GM23248 (cell line): ENCODE data around the gene TMEM145. TPM values are rescaled to one million over a fixed set of nuclear protein-coding genes. Genes with fewer than 3 reads are reported as not detected.

ENCODE experiments used
- DNase-seq: peaks from one replicate; pipeline ENCODE4 v3.0.0-alpha.2; 2015
- H2AFZ ChIP-seq: fragments of 200-600 bp; sonication (generic); 2 replicates; pipeline ENCODE4 v1.6.1; 2016; ENCODE audit warnings: antibody characterized with exemption
- H3F3A ChIP-seq: fragments of 200-600 bp; sonication (generic); 2 replicates; pipeline ENCODE4 v1.6.1; 2016; ENCODE audit warnings: mild to moderate bottlenecking, antibody characterized with exemption, mixed run types; ENCODE audit not compliant: insufficient read depth
- H3K27ac ChIP-seq: fragments of 200-600 bp; sonication (generic); 2 replicates; pipeline ENCODE4 v1.5.1; 2016; ENCODE audit warnings: mild to moderate bottlenecking
- H3K27me3 ChIP-seq: fragments of 200-600 bp; sonication (generic); replicated peaks from 2 replicates; pipeline ENCODE4 v1.6.1; 2016; ENCODE audit warnings: mild to moderate bottlenecking; ENCODE audit not compliant: insufficient read depth
- H3K36me3 ChIP-seq: fragments of 200-600 bp; sonication (generic); 2 replicates; pipeline ENCODE4 v1.6.1; 2016; ENCODE audit warnings: low read depth, mild to moderate bottlenecking
- H3K4me1 ChIP-seq: fragments of 200-600 bp; sonication (generic); 2 replicates; pipeline ENCODE4 v1.6.1; 2016; ENCODE audit warnings: mild to moderate bottlenecking; ENCODE audit not compliant: insufficient read depth
- H3K4me2 ChIP-seq: fragments of 200-600 bp; sonication (generic); one replicate; pipeline ENCODE4 v1.6.1; 2016; ENCODE audit warnings: mild to moderate bottlenecking; ENCODE audit not compliant: unreplicated experiment
- H3K4me3 ChIP-seq: fragments of 200-600 bp; sonication (generic); 2 replicates; pipeline ENCODE4 v1.5.1; 2016; ENCODE audit warnings: mild to moderate bottlenecking
- H3K79me2 ChIP-seq: fragments of 200-600 bp; sonication (generic); 2 replicates; pipeline ENCODE4 v1.6.1; 2016; ENCODE audit warnings: mild to moderate bottlenecking; ENCODE audit not compliant: insufficient read depth
- H3K9ac ChIP-seq: fragments of 200-600 bp; sonication (generic); 2 replicates; pipeline ENCODE4 v1.6.1; 2016; ENCODE audit warnings: mild to moderate bottlenecking
- H3K9me2 ChIP-seq: fragments of 200-600 bp; sonication (generic); 2 replicates; pipeline ENCODE4 v1.6.1; 2016; ENCODE audit warnings: mixed run types, mild to moderate bottlenecking, moderate library complexity; ENCODE audit not compliant: insufficient read depth
- H3K9me3 ChIP-seq: fragments of 200-600 bp; sonication (generic); one replicate; pipeline ENCODE4 v1.6.1; 2017; ENCODE audit warnings: low read depth
- H4K20me1 ChIP-seq: fragments of 200-600 bp; sonication (generic); 2 replicates; pipeline ENCODE4 v1.6.0; 2016; ENCODE audit not compliant: insufficient read depth
- EZH2 ChIP-seq: fragments of 200-600 bp; sonication (generic); IDR thresholded peaks from 2 replicates; pipeline ENCODE4 v1.6.1; 2018; ENCODE audit warnings: antibody characterized with exemption, mild to moderate bottlenecking; ENCODE audit not compliant: insufficient read depth, poor library complexity, severe bottlenecking
- EZH2phosphoT487 ChIP-seq: fragments of 200-600 bp; sonication (generic); IDR thresholded peaks from 2 replicates; pipeline ENCODE4 v1.6.1; 2018; ENCODE audit warnings: antibody characterized with exemption, moderate library complexity, mild to moderate bottlenecking, low read depth; ENCODE audit not compliant: insufficient read depth
- WGBS, 2 experiments: methylation state at CpG; one replicate each; pipeline ENCODE4 v1.1.6; 2015 to 2017; ENCODE audit warnings: low lambda C conversion rate in 2 of 2, low coverage in 1 of 2; ENCODE audit errors: missing lambda C conversion rate in 2 of 2; 5-methylcytosine and 5-hydroxymethylcytosine counted together
- in situ Hi-C: fragments of 300-500 bp; cut with MboI; formaldehyde crosslinking; loops from 2 replicates; pipeline ENCODE4 v1.15.0; 2020
- polyA plus RNA-seq: library from polyadenylated mRNA; unstranded; fragments of >200 nt; fragmentation: Nextera tagmentation; extraction: Ambion mirVana; gene quantifications from 2 replicates; pipeline ENCODE4 v1.2.1, GENCODE V29; 2016
- total RNA-seq: library from RNA; depleted of rRNA; stranded (reverse); fragments of >200 nt; shearing (Covaris generic); gene quantifications from 2 replicates; pipeline ENCODE4 v1.2.3, GENCODE V29; 2014

TMEM145 gene
- total and polyA plus RNA-seq, 2 experiments from 2014 or later = not detected

DNA sequence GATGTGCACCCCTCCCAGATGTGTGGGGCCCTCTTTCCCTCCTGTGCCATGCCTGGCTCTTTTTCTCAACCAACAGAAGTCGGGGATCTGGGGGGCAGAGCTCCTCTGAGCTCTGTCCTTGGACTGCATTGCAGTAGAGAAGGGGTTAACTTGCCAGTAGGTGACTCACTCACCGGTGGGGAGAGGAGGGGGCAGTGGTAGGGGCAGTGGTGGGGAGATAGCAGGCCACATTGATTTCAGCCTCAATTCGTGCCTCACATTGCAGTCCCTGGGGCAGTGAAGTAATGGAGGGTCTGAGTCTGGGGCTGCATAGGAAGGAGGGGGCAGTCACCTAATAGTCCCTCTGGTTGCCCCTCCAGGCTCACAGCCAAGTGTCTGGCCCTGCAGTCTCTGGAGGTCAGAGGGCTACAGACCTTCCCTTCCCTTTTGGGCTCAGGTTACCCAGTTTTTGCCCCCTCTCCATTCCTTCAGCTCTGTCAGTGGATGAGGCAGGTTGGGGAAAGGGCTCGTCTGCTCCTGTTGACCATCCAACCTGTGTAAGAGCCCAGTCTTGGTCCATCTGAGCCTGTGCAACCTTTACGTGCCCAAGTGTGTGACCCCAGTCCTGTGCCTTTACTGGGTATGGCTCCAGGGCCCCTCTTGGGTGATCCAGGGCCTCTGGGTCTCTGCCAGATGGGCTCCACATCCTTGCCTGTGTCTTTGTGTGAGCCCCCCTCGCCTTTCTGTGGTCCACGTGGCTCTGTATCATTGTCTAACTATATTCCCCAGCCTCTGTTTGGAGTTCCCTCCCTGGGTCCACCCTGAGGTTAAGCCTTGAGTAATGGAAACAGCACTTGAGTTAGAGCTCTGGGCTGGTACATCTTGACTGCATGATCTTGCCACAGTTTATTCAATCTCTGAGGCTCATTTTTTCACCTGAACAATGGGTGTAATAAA is 31.0 kb upstream of the TMEM145 start:
- peaks cover 59% of the 10 kb centered on the region for H3K4me1 ChIP-seq
- in situ Hi-C loops = no loop called here
- peak overlapping the region; percentile 80 for H3K9ac ChIP-seq
- 19% methylated on average over 7 of the region's 7 CpGs for WGBS, 2 experiments
- no peaks in the 10 kb centered on the region for H3K9me3 ChIP-seq
- no peaks in the 10 kb centered on the region for H4K20me1 ChIP-seq
- peak overlapping the region; percentile 43 for H3K4me3 ChIP-seq
- peaks cover 24% of the 10 kb centered on the region for H3F3A ChIP-seq
- TF ChIP-seq EZH2phosphoT487 (no peak), EZH2 (no peak)
- no peaks in the 10 kb centered on the region for H3K27me3 ChIP-seq
- no peaks in the 10 kb centered on the region for H3K9me2 ChIP-seq
- H3K79me2 ChIP-seq = peaks cover 62% of the 10 kb centered on the region
- peak overlapping the region; percentile 87 for H3K27ac ChIP-seq
- H2AFZ ChIP-seq = no peak overlapping the region
- peak; percentile 74 for DNase-seq
- H3K4me2 ChIP-seq = peak overlapping the region; percentile 55
- no peaks in the 10 kb centered on the region for H3K36me3 ChIP-seq

DNA sequence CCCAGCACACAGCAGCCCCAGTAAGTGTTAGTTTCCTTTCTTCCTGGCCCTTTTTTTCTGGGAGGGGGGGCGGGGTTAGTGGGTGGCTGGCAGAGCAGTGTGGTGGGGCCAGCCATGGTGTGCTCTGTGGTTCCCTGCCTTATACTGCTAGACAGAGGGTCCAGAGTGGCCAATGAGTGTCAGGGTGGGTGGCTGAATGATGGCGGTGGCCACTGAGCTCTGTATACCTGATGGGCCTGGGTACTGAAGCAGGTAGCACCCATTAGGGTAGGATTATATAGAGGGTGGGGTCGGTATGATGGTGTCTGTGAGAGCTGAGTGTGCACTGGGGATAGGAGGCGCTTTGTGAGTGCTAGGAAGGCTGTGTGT is 30.3 kb upstream of the TMEM145 start:
- H3K9me3 ChIP-seq = no peaks in the 10 kb centered on the region
- DNase-seq = no peak
- peaks cover 17% of the 10 kb centered on the region for H3F3A ChIP-seq
- H3K4me2 ChIP-seq = peak overlapping the region; percentile 69
- in situ Hi-C loops = no loop called here
- H3K9me2 ChIP-seq = no peaks in the 10 kb centered on the region
- H3K27ac ChIP-seq = peak overlapping the region; percentile 87
- H3K4me3 ChIP-seq = peak overlapping the region; percentile 66
- no peaks in the 10 kb centered on the region for H3K27me3 ChIP-seq
- 34 to 38% methylated on average over 4 of the region's 4 CpGs for WGBS, 2 experiments
- no peak for TF ChIP-seq EZH2
- TF ChIP-seq EZH2phosphoT487 = no peak
- H3K4me1 ChIP-seq = peaks cover 52% of the 10 kb centered on the region
- no peaks in the 10 kb centered on the region for H3K36me3 ChIP-seq
- H2AFZ ChIP-seq = no peak overlapping the region
- peak overlapping the region; percentile 75 for H3K9ac ChIP-seq
- H3K79me2 ChIP-seq = peaks cover 60% of the 10 kb centered on the region
- H4K20me1 ChIP-seq = no peaks in the 10 kb centered on the region

DNA sequence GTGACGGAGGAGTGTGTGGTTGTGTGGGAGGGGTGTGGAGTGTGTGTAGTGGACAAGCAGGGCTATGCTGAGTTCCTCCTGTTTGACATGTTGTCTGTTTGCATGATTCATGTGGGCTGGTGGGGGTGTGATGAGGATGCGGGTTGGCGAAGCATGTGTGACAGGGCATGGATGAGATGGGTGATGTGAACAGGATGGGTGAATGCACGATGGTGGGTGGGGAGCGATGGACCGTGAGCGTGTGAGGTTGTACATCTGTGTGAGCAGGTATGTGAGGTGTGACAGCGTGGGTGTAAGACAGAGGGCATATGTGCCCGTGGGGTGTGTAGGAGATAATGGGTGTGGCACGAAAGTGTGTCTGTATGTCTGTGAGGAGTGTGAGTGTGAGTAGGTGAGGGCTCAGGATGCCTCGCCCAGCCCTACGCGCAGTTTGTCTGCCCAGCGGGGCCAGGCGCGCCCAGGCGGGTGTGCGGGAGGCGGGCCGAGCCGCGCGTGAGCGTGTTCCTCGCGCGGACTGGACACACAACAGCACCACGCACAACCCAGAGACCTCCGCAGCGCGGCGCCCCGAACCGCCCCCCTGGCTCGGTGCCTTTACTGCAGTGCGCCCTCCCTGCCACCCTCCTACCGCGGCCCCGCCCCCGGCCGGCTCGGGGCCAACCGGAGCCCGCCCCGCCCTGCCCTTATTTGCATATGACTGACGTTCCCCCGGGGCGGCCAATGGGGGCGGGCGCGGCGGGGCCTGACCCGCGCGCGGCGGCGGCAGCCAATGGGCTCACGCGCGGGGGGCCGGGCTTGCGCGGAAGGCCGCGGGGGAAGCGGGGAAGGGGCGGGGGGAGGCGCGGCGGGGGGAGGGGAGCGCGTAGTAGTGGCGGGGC is 29.7 kb upstream of the TMEM145 start:
- peak; percentile 98 for DNase-seq
- WGBS, 2 experiments = 3 to 4% methylated on average over 24 to 62 of the region's 74 CpGs
- TF ChIP-seq EZH2phosphoT487 (no peak), EZH2 (no peak)
- Histone ChIP-seq H3K27me3 (no peaks in the 10 kb centered on the region), H3K4me3 (peak overlapping the region; percentile 66), H3K9ac (peak overlapping the region; percentile 75), H3K4me2 (peak overlapping the region; percentile 69), H3K4me1 (peaks cover 46% of the 10 kb centered on the region), H3F3A (peaks cover 16% of the 10 kb centered on the region), H3K9me3 (no peaks in the 10 kb centered on the region), H2AFZ (no peak overlapping the region), H3K79me2 (peaks cover 60% of the 10 kb centered on the region), H4K20me1 (no peaks in the 10 kb centered on the region), H3K36me3 (no peaks in the 10 kb centered on the region), H3K9me2 (no peaks in the 10 kb centered on the region), H3K27ac (peak overlapping the region; percentile 87)
- in situ Hi-C loops = no loop called here

DNA sequence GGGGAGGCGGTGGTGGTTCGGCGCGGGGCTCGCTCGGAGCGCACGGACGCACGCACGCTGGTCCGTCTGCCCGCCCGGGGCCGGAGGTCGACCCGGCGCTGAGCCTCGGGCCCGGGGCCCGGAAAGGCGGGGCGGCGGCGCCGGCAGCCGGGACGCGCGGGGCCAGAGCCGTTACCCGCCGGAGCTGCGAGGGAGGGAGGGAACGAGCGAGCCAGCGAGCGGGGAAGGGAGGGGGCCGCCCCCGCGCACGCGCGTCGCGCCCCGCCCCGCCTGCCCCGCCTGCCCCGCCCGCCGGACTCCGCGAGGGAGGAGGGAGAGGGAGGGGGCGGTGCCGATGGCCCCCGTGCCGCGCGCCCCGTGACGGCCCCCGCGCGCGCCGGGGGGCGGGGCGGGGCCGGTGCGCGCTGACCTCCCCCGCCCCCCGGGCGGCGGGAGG is 29.0 kb upstream of the TMEM145 start:
- H3F3A ChIP-seq = peaks cover 15% of the 10 kb centered on the region
- DNase-seq = peak; percentile 90
- peaks cover 53% of the 10 kb centered on the region for H3K79me2 ChIP-seq
- no peak overlapping the region for H3K4me2 ChIP-seq
- no peaks in the 10 kb centered on the region for H3K36me3 ChIP-seq
- TF ChIP-seq EZH2phosphoT487 (no peak), EZH2 (no peak)
- H3K4me3 ChIP-seq = peak overlapping the region; percentile 55
- H3K9me2 ChIP-seq = no peaks in the 10 kb centered on the region
- in situ Hi-C loops = no loop called here
- H3K4me1 ChIP-seq = peaks cover 39% of the 10 kb centered on the region
- peak overlapping the region; percentile 56 for H3K9ac ChIP-seq
- H3K9me3 ChIP-seq = no peaks in the 10 kb centered on the region
- no peaks in the 10 kb centered on the region for H3K27me3 ChIP-seq
- H4K20me1 ChIP-seq = no peaks in the 10 kb centered on the region
- H3K27ac ChIP-seq = peak overlapping the region; percentile 35; the same call in 1 of the 2 replicates
- WGBS, 2 experiments = 0% methylated on average over 17 of the region's 76 CpGs; no CpG with 5 or more reads in 1 of the 2 experiments
- no peak overlapping the region for H2AFZ ChIP-seq
